ENCODE measurements around the gene SLC2A8.

Gene SLC2A8

DNA sequence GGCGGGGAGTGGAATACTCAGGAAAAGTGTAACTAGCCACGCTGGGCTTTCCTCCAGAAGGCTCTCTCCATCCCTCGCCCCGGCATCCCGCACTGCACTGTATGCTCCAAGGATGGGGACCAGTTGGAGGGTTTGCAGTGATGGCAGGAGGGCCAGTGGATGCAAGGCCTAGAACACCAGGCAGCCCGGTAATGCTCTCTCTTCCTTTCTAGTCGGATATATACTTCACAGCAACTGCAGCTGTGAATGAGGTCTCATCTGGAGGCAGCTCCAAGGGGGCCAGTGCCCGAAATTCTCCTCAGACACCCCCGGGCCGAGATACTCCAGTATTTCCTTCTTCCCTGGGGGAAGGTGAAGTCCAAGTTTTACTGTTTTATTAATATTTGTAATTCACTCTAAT is 10.0 kb upstream of the SLC2A8 start:
- ChIA-PET CTCF (no interaction called here), POLR2A (no interaction called here)
- DNase-seq (ENCODE audit: extremely low spot score): no peak
- TF ChIP-seq FOXA1 (IDR thresholded peaks at IDR 0.05) (no peak), TARDBP (IDR thresholded peaks at IDR 0.05) (no peak), SP1 (IDR thresholded peaks at IDR 0.05) (no peak), NFRKB (IDR thresholded peaks at IDR 0.05) (no peak), SUZ12 (IDR thresholded peaks at IDR 0.05) (no peak), ELF4 (IDR thresholded peaks at IDR 0.05) (no peak), BHLHE40 (IDR thresholded peaks at IDR 0.05; ENCODE audit: borderline replicate concordance) (no peak), ARNT (IDR thresholded peaks at IDR 0.05) (no peak)
- TF ChIP-seq, protein P1, sequence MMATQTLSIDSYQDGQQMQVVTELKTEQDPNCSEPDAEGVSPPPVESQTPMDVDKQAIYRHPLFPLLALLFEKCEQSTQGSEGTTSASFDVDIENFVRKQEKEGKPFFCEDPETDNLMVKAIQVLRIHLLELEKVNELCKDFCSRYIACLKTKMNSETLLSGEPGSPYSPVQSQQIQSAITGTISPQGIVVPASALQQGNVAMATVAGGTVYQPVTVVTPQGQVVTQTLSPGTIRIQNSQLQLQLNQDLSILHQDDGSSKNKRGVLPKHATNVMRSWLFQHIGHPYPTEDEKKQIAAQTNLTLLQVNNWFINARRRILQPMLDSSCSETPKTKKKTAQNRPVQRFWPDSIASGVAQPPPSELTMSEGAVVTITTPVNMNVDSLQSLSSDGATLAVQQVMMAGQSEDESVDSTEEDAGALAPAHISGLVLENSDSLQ (IDR thresholded peaks at IDR 0.05): no peak

DNA sequence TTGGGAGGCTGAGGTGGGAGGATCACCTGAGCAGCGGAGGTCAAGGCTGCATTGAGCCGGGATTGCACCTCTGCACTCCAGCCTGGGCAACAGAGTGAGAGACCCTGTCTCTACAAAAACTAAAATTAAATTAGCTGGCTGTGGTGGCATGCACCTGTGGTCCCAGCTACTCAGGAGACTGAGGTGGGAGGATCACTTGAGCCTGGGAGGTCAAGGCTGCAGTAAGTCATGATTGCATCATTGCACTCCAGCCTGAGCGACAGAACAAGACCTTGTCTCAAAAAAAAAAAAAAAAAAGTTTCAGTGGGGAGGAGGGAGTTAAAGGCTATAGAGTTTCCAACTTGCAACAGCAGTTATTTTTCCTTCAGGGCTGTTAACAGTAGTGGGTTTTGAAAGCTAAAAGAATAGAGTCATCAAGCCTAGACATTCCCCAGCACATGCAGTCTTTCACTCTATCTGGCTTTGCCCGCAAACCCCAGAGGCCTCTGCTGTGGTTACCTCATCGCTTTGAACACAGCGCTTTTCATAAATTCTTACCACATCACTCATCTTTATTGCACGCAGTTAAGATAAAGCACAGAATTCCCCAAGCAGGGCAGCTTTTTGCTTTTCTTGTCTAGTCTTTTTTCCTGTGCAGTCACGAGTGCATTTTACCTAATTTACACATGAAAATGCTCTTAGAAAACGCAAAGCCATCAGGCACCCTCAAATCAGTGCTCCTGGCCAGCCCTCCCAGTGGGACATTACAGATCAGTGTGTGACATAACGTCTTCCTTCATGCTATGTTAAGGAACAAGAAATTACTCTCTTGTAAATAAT is 8.7 kb upstream of the SLC2A8 start:
- TF ChIP-seq LEF1 (IDR thresholded peaks at IDR 0.05; ENCODE audit: borderline replicate concordance): peak; percentile 96
- TF ChIP-seq ARNT (IDR thresholded peaks at IDR 0.05): peak; percentile 100
- peak; percentile 99 for TF ChIP-seq ZNF384 (IDR thresholded peaks at IDR 0.05)
- peak; percentile 96 for TF ChIP-seq CTBP1 (IDR thresholded peaks at IDR 0.05; ENCODE audit: borderline replicate concordance)
- TF ChIP-seq, protein P1 (IDR thresholded peaks at IDR 0.05): peak; percentile 97
- no peak for TF ChIP-seq TARDBP (IDR thresholded peaks at IDR 0.05)
- peak; percentile 83 for DNase-seq (ENCODE audit: extremely low spot score)
- CTCF ChIA-PET: no interaction called here
- POLR2A ChIA-PET: interaction anchor here (0.6 to 1.5 kb wide), 8 partner anchors 9 to 141 kb away, joined by 3 to 6 read pairs (median 3); partner anchors contain the start of genes LRSAM1, RPL12, SLC2A8 and ZNF79

DNA sequence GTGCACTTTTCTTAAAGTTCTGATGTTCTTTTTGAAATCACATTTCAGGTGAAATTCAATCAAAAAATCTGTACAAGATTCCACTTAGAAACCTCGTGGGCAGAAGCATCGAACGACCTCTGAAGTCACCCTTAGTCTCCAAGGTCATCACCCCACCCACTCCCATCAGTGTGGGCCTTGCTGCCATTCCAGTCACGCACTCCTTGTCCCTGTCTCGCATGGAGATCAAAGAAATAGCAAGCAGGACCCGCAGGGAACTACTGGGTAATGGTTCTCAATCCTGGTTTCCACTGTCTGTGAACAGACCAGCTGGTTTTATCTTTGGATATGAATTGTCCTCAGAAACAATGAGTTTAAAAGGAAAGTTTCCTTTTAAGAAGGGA is 8.1 kb upstream of the SLC2A8 start:
- ChIA-PET POLR2A (interaction anchor here (0.8 to 1.5 kb wide), 5 partner anchors 8 to 63 kb away, joined by 3 to 6 read pairs (median 3); partner anchors contain the start of genes LRSAM1, RPL12, SLC2A8 and ZNF79), CTCF (no interaction called here)
- TF ChIP-seq LEF1 (IDR thresholded peaks at IDR 0.05; ENCODE audit: borderline replicate concordance) (no peak), HDGF (IDR thresholded peaks at IDR 0.05; ENCODE audit: borderline replicate concordance) (no peak), ZNF384 (IDR thresholded peaks at IDR 0.05) (no peak), ELF4 (IDR thresholded peaks at IDR 0.05) (no peak), TARDBP (IDR thresholded peaks at IDR 0.05) (no peak), ARNT (IDR thresholded peaks at IDR 0.05) (no peak), CTBP1 (IDR thresholded peaks at IDR 0.05; ENCODE audit: borderline replicate concordance) (no peak), FOXA1 (IDR thresholded peaks at IDR 0.05) (no peak), BHLHE40 (IDR thresholded peaks at IDR 0.05; ENCODE audit: borderline replicate concordance) (no peak), FOXM1 (IDR thresholded peaks at IDR 0.05; ENCODE audit: borderline replicate concordance) (no peak), SUZ12 (IDR thresholded peaks at IDR 0.05) (no peak), L3MBTL2 (conservative IDR thresholded peaks at IDR 0.05) (no peak), SP1 (IDR thresholded peaks at IDR 0.05) (no peak), FOXK2 (IDR thresholded peaks at IDR 0.05) (no peak), NFRKB (IDR thresholded peaks at IDR 0.05) (no peak)
- TF ChIP-seq, protein P1 (IDR thresholded peaks at IDR 0.05): no peak
- DNase-seq (ENCODE audit: extremely low spot score): no peak

DNA sequence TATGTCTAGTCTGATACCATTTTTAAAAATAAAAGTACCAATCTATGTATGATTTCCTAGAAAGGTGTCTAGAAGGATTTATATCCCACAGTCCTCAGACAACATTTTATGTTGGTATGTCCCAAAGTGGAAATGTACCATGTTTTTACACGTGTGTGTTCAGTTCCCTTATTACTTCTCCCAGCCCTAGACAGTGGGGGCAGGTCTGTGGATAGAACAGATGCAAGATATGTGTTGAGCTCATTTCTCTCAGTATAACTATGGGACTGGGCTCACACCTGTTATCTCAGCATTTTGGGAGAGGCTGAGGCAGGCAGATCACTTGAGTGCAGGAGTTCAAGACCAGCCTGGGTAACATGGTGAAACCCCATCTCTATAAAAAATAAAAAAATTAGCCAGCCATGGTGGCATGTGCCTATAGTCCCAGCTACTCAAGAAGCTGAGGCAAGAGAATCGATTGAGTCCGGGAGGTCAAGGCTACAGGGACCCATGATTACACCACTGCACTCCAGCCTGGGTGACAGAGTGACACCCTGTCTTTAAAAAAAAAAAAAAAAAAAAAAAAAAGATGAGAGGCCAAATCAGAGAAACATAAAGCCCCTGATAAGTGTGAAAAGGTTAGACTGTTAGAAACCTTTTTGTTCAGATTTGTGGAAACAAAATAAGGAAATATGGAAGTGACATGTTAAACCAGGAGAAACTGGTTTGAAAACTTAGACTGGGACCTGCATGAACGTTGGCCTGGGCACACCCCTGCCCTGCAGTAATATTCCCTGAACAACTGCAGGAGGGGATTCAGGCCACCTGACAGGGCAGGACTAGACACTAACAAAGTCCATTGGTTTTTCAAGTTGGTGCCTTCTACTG is 7.4 kb upstream of the SLC2A8 start:
- CTCF ChIA-PET: no interaction called here
- POLR2A ChIA-PET: interaction anchor here (1.2 kb wide), 1 partner anchor 29 kb away, joined by 3 read pairs; no protein-coding TSS in a partner anchor
- TF ChIP-seq L3MBTL2 (conservative IDR thresholded peaks at IDR 0.05): no peak
- peak; percentile 40; the same call in 1 of the 2 replicates for TF ChIP-seq ZNF384 (IDR thresholded peaks at IDR 0.05)
- DNase-seq (ENCODE audit: extremely low spot score): no peak

DNA sequence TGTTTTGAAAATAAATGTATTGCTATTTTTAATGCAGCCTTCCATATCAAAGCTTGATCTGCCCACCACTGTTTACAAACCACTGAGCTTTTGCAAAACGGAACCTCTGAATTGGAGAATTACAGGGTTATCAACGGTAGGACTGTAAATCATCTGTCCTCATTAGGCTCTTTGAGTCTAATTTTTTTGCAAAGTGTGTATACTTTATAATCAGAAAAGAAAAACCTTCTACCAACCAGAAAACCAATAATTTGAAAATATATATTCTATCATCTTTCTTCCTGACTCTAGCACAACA is 6.8 kb upstream of the SLC2A8 start:
- DNase-seq (ENCODE audit: extremely low spot score): no peak
- TF ChIP-seq ARNT (IDR thresholded peaks at IDR 0.05): no peak
- POLR2A ChIA-PET: no interaction called here
- CTCF ChIA-PET: no interaction called here

DNA sequence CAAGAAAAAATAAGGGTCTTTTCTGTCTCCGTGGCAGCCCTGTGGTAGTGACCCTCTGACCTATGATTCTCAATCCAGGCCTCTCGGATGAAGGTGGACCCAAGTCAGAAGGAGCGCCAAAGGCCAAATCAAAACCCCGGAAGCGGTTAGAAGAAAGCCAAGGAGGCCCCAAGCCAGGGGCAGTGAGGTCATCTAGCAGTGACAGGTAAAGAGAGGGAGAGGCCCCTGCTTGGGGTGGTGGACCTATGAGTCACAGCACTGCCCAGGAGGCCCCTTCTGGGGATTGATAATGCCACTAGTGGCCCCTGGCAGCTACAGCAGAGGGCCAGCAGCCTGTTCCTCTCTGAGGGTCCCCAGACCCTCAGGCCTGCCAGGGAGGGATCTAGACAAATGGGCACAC is 6.4 kb upstream of the SLC2A8 start:
- no peak for DNase-seq (ENCODE audit: extremely low spot score)
- POLR2A ChIA-PET: no interaction called here
- CTCF ChIA-PET: no interaction called here
- TF ChIP-seq TARDBP (IDR thresholded peaks at IDR 0.05) (no peak), LEF1 (IDR thresholded peaks at IDR 0.05; ENCODE audit: borderline replicate concordance) (no peak), ZNF384 (IDR thresholded peaks at IDR 0.05) (no peak), ARNT (IDR thresholded peaks at IDR 0.05) (no peak), CTBP1 (IDR thresholded peaks at IDR 0.05; ENCODE audit: borderline replicate concordance) (no peak), L3MBTL2 (conservative IDR thresholded peaks at IDR 0.05) (no peak), BHLHE40 (IDR thresholded peaks at IDR 0.05; ENCODE audit: borderline replicate concordance) (no peak), HDGF (IDR thresholded peaks at IDR 0.05; ENCODE audit: borderline replicate concordance) (no peak), FOXA1 (IDR thresholded peaks at IDR 0.05) (no peak), FOXM1 (IDR thresholded peaks at IDR 0.05; ENCODE audit: borderline replicate concordance) (no peak), NFRKB (IDR thresholded peaks at IDR 0.05) (no peak)
